H9 (cell line): ENCODE data around the gene IL11RA. TPM values are rescaled to one million over a fixed set of nuclear protein-coding genes. Genes with fewer than 3 reads are reported as not detected.

Experiments used
- DNase-seq: peaks from one replicate; pipeline ENCODE4 v3.0.0-alpha.2; 2017
- H2AFZ ChIP-seq: one replicate; pipeline ENCODE4 v1.6.1; 2013; ENCODE audit warnings: mild to moderate bottlenecking, low read length, control low read depth, moderate library complexity
- H2AK5ac ChIP-seq: 2 replicates; pipeline ENCODE4 v1.6.1; 2013; ENCODE audit warnings: low read length, control low read depth, mixed read lengths; ENCODE audit not compliant: insufficient read length
- H2BK120ac ChIP-seq: one replicate; pipeline ENCODE4 v1.6.1; 2013; ENCODE audit warnings: low read depth, mild to moderate bottlenecking, low read length, control low read depth, inconsistent platforms; ENCODE audit not compliant: poor library complexity, severe bottlenecking
- H2BK12ac ChIP-seq: 2 replicates; pipeline ENCODE4 v1.6.1; 2013; ENCODE audit warnings: low read length, control low read depth, mixed read lengths, low read depth; ENCODE audit not compliant: insufficient read length
- H2BK15ac ChIP-seq: 2 replicates; pipeline ENCODE4 v1.6.1; 2013; ENCODE audit warnings: low read depth, low read length, control low read depth
- H2BK20ac ChIP-seq: one replicate; pipeline ENCODE4 v1.6.1; 2013; ENCODE audit warnings: low read depth, mild to moderate bottlenecking, low read length, control low read depth, inconsistent platforms; ENCODE audit not compliant: poor library complexity, severe bottlenecking
- H2BK5ac ChIP-seq: 2 replicates; pipeline ENCODE4 v1.6.1; 2013; ENCODE audit warnings: low read length, control low read depth, mixed read lengths; ENCODE audit not compliant: insufficient read length
- H3K14ac ChIP-seq: 2 replicates; pipeline ENCODE4 v1.6.1; 2013; ENCODE audit warnings: low read length, control low read depth; ENCODE audit not compliant: insufficient read depth
- H3K18ac ChIP-seq: 2 replicates; pipeline ENCODE4 v1.6.1; 2013; ENCODE audit warnings: low read depth, mild to moderate bottlenecking, mixed read lengths, low read length, control low read depth; ENCODE audit not compliant: insufficient read length
- H3K23ac ChIP-seq: 2 replicates; pipeline ENCODE4 v1.6.1; 2013; ENCODE audit warnings: low read length, control low read depth, mixed read lengths, low read depth; ENCODE audit not compliant: insufficient read length
- H3K23me2 ChIP-seq: 2 replicates; pipeline ENCODE4 v1.6.1; 2013; ENCODE audit warnings: low read depth, mild to moderate bottlenecking, mixed read lengths, low read length, control low read depth; ENCODE audit not compliant: insufficient read length, poor library complexity, severe bottlenecking
- H3K27ac ChIP-seq: 2 replicates; pipeline ENCODE4 v1.5.1; 2013; ENCODE audit warnings: low read length, control low read depth, mixed read lengths, low read depth; ENCODE audit not compliant: insufficient read length
- H3K27me3 ChIP-seq: 2 replicates; pipeline ENCODE4 v1.6.1; 2013; ENCODE audit warnings: low read length, control low read depth, inconsistent platforms; ENCODE audit not compliant: insufficient read depth
- H3K4ac ChIP-seq: 2 replicates; pipeline ENCODE4 v1.6.1; 2013; ENCODE audit warnings: low read depth, mild to moderate bottlenecking, control low read depth, inconsistent platforms, low read length, moderate library complexity
- H3K4me1 ChIP-seq: 2 replicates; pipeline ENCODE4 v1.6.1; 2013; ENCODE audit warnings: low read length, control low read depth, inconsistent platforms; ENCODE audit not compliant: insufficient read depth
- H3K4me2 ChIP-seq: 2 replicates; pipeline ENCODE4 v1.6.1; 2013; ENCODE audit warnings: low read length, control low read depth, mixed read lengths; ENCODE audit not compliant: insufficient read length, insufficient read depth
- H3K56ac ChIP-seq: 2 replicates; pipeline ENCODE4 v1.6.1; 2013; ENCODE audit warnings: low read depth, mild to moderate bottlenecking, mixed read lengths, low read length, control low read depth; ENCODE audit not compliant: insufficient read length
- H3K79me1 ChIP-seq: 2 replicates; pipeline ENCODE4 v1.6.1; 2013; ENCODE audit warnings: low read depth, mild to moderate bottlenecking, moderate library complexity, low read length, control low read depth, inconsistent platforms; ENCODE audit not compliant: insufficient read depth, poor library complexity, severe bottlenecking
- H3K79me2 ChIP-seq: 2 replicates; pipeline ENCODE4 v1.6.1; 2013; ENCODE audit warnings: low read length, control low read depth, inconsistent platforms; ENCODE audit not compliant: insufficient read depth
- H3K9ac ChIP-seq: 2 replicates; pipeline ENCODE4 v1.6.1; 2013; ENCODE audit warnings: low read length, control low read depth, mixed read lengths; ENCODE audit not compliant: insufficient read length; ENCODE audit errors: extremely low read depth
- H3K9me3 ChIP-seq: one replicate; pipeline ENCODE4 v1.6.1; 2013; ENCODE audit warnings: low read depth, low read length, inconsistent platforms; ENCODE audit not compliant: control insufficient read depth
- H3T11ph ChIP-seq: one replicate; pipeline ENCODE4 v1.6.1; 2013; ENCODE audit warnings: mild to moderate bottlenecking, low read length, control low read depth, inconsistent platforms
- H4K20me1 ChIP-seq: one replicate; pipeline ENCODE4 v1.6.1; 2013; ENCODE audit not compliant: control insufficient read depth, insufficient read length, insufficient read depth
- H4K5ac ChIP-seq: 2 replicates; pipeline ENCODE4 v1.6.1; 2013; ENCODE audit warnings: low read depth, mild to moderate bottlenecking, mixed read lengths, low read length, control low read depth; ENCODE audit not compliant: insufficient read length
- H4K8ac ChIP-seq: replicated peaks from 2 replicates; pipeline ENCODE4 v1.6.1; 2013; ENCODE audit warnings: low read length, control low read depth, mixed read lengths, low read depth; ENCODE audit not compliant: insufficient read length
- H4K91ac ChIP-seq: 2 replicates; pipeline ENCODE4 v1.6.1; 2013; ENCODE audit warnings: low read depth, mild to moderate bottlenecking, moderate library complexity, mixed read lengths, low read length, control low read depth; ENCODE audit not compliant: insufficient read length
- H3K27ac Mint-ChIP-seq, 3 experiments: 2 replicates in 2 of 3; 3 replicates in 1 of 3; pipeline ENCODE4 v1.8.0; 2020 to 2021; ENCODE audit warnings: mixed read lengths in 3 of 3, mild to moderate bottlenecking in 1 of 3, moderate library complexity in 1 of 3
- H3K27me3 Mint-ChIP-seq: 2 replicates; pipeline ENCODE4 v1.8.0; 2021; ENCODE audit warnings: low read depth, mild to moderate bottlenecking, moderate library complexity, mixed read lengths
- H3K36me3 Mint-ChIP-seq, 3 experiments: 2 replicates in 2 of 3; 3 replicates in 1 of 3; pipeline ENCODE4 v1.8.0; 2020 to 2021; ENCODE audit warnings: low read depth in 3 of 3, mixed read lengths in 3 of 3; ENCODE audit not compliant: insufficient read depth in 1 of 3
- H3K4me1 Mint-ChIP-seq, 2 experiments: 2 replicates each; pipeline ENCODE4 v1.8.0; 2020; ENCODE audit warnings: mixed read lengths in 2 of 2
- H3K4me3 Mint-ChIP-seq, 2 experiments: 2 replicates in 1 of 2; 3 replicates in 1 of 2; pipeline ENCODE4 v1.8.0; 2020 to 2021; ENCODE audit warnings: mild to moderate bottlenecking in 2 of 2, mixed read lengths in 2 of 2, moderate library complexity in 1 of 2
- H3K9me3 Mint-ChIP-seq, 2 experiments: 2 replicates in 1 of 2; 3 replicates in 1 of 2; pipeline ENCODE4 v1.8.0; 2020; ENCODE audit warnings: mild to moderate bottlenecking in 2 of 2, mixed read lengths in 2 of 2, moderate library complexity in 1 of 2
- CTCF ChIP-seq: fragments of 200-600 bp; sonication (generic); conservative IDR thresholded peaks from 3 replicates; pipeline ENCODE4 v1.8.0; 2021; ENCODE audit warnings: antibody characterized with exemption, mild to moderate bottlenecking
- WGBS: extraction: QIAGEN DNeasy Blood & Tissue Kit; methylation state at CpG from one replicate; pipeline ENCODE4 v1.1.7; 2013; ENCODE audit warnings: missing lambda C conversion rate, low lambda C conversion rate, mixed read lengths; ENCODE audit not compliant: insufficient read length; ENCODE audit errors: extremely low coverage; 5-methylcytosine and 5-hydroxymethylcytosine counted together
- total RNA-seq: library from RNA; stranded (reverse); gene quantifications from 2 replicates; pipeline ENCODE4 v1.2.1, GENCODE V29; 2021

Gene IL11RA
- total RNA-seq, 1 experiment from 2014 or later = 8.7 TPM

GRCh38 chr9:34646211-34647083 lies 5.5 kb upstream of the IL11RA start, which contains the start of gene GALT:
GALT (plus strand) TSS chr9:34646675; CDS start chr9:34646705, 30 bp downstream.
- no peaks in the 10 kb centered on the region; the same call in 1 of the 2 replicates for H3K27me3 Mint-ChIP-seq
- no peak within 1 kb of the TSS for H3K23ac ChIP-seq
- peak within 1 kb of the TSS; percentile 94 for H3K4me2 ChIP-seq
- H3K23me2 ChIP-seq = peaks cover 9% of the 10 kb centered on the region
- no peak within 1 kb of the TSS for H3K56ac ChIP-seq
- H4K5ac ChIP-seq = no peak within 1 kb of the TSS
- H4K8ac ChIP-seq = no peak within 1 kb of the TSS
- no peak within 1 kb of the TSS for H2BK12ac ChIP-seq
- peaks cover 10% of the 10 kb centered on the region; the same call in 1 of the 2 replicates for H3K4me1 ChIP-seq
- no peak within 1 kb of the TSS for H2BK20ac ChIP-seq
- H3K14ac ChIP-seq = peak within 1 kb of the TSS; percentile 41
- no peak within 1 kb of the TSS for H4K91ac ChIP-seq
- H3K9ac ChIP-seq = peak within 1 kb of the TSS; percentile 28
- WGBS = no CpG with 5 or more reads among the region's 43 CpGs
- peaks cover 2% of the 10 kb centered on the region; the same call in 1 of the 2 replicates for H3K79me2 ChIP-seq
- H4K20me1 ChIP-seq = no peaks in the 10 kb centered on the region
- H2BK120ac ChIP-seq = no peak within 1 kb of the TSS
- no peaks in the 10 kb centered on the region for H3K9me3 Mint-ChIP-seq
- H3K4me3 Mint-ChIP-seq = peak within 1 kb of the TSS; percentile 85 to 93
- peak; percentile 96 for DNase-seq
- H2AFZ ChIP-seq = no peak within 1 kb of the TSS
- H3K4me1 Mint-ChIP-seq = peaks cover 31 to 38% of the 10 kb centered on the region in 2 experiments
- H2AK5ac ChIP-seq = no peak within 1 kb of the TSS
- no peak within 1 kb of the TSS for H2BK15ac ChIP-seq
- H3K36me3 Mint-ChIP-seq = peaks cover 17 to 28% (median 24%) of the 10 kb centered on the region in 3 experiments; a peak in 6 of 7 replicates
- no peak within 1 kb of the TSS for H3K4ac ChIP-seq
- peak within 1 kb of the TSS; percentile 11 to 94 (median 66); a peak in 4 of 7 replicates for H3K27ac Mint-ChIP-seq
- no peak within 1 kb of the TSS for H2BK5ac ChIP-seq
- peak within 1 kb of the TSS; percentile 31 for H3K18ac ChIP-seq
- H3T11ph ChIP-seq = no peak within 1 kb of the TSS
- H3K27ac ChIP-seq = no peak within 1 kb of the TSS
- no peaks in the 10 kb centered on the region for H3K9me3 ChIP-seq
- no peaks in the 10 kb centered on the region for H3K27me3 ChIP-seq
- peak; percentile 55; the same call in 2 of the 3 replicates for TF ChIP-seq CTCF
- H3K79me1 ChIP-seq = no peaks in the 10 kb centered on the region
